ENCODE results near the gene LARP4B.

The LARP4B gene

GRCh38 chr10:867807-868206 lies 63.7 kb downstream of the LARP4B start:
- DNase-seq (ENCODE audit: low read depth in 2 of 2) = no peak

DNA sequence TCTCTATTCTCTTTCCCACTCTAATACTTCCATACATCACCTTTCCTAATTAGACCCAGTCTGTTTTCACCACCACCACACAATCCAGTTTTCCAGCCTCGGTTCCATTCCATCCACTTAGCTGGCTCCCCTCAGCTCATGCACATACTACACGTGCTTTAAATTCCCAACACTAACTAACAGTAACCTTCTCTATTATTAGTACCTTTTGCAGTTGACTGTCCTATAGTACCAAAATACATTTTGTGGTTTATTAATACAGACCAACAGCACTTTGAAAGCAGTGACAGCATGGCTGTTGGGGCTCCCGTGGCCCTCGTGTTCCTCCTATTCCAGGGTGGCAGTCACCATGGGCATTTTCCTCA lies 64.9 kb downstream of the LARP4B start:
- DNase-seq (ENCODE audit: low read depth in 2 of 2) = no peak

GRCh38 chr10:865924-866576 lies 65.5 kb downstream of the LARP4B start:
- DNase-seq (ENCODE audit: low read depth in 2 of 2) = no peak

GRCh38 chr10:865257-865656 lies 66.2 kb downstream of the LARP4B start:
- DNase-seq (ENCODE audit: low read depth in 2 of 2) = no peak

- DNase-seq (ENCODE audit: low read depth in 2 of 2) = no peak
Observed at GRCh38 chr10:860519-860918, 71.0 kb downstream of the LARP4B start.

DNA sequence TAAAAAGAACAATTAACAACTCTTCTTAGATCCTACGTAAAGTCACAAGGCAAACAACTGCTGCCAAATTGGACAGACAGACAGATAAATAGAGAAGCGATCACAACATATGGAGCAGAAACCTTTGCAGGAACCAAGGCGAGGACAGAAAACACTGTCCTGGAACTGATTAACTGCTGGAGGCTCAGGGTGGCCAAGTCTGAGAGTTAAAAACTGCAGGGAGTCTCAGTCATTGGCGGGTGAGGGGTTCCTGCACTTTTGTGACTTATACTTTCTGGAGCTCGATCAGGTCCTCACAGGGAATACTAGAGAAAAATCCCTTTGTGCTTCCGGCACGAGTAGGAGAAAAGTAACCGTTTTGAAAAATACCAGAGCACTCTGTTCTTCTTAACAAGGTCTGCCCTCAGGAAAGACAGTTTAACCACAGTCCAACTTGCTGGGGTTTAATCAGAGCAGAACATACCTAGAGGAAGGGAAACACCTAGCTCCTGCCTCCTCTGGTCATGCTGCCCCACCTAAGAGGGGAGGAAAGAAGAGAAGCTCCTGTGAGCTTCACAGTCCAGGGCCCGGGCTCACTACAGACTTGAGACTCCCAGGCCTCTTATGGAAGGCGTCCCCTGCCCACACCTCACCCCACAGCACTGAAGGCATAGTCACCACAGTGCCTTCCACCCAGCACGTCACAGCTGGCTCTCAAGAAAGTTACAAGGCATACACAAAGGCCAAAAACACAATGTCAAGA lies 74.9 kb downstream of the LARP4B start:
- DNase-seq (ENCODE audit: low read depth in 2 of 2) = no peak

DNA sequence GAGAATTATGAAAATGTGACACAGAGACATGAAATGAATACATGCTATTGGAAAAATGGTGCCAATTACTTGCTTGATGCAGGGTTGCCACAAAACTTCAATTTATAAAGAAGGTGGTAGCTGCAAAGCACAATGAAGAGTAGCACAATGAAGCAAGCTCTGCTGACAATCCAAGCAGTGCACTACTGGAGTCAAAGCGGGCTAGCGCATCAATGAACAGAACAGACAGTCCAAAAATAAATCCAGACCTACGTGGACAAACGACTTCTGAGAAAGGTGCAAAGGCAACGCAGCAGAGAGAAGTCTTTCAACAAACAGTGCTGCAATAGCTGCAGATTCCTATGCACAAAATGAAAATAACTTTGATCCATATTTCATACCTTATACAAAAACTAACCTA lies 75.8 kb downstream of the LARP4B start:
- no peak for DNase-seq (ENCODE audit: low read depth in 2 of 2)

DNA sequence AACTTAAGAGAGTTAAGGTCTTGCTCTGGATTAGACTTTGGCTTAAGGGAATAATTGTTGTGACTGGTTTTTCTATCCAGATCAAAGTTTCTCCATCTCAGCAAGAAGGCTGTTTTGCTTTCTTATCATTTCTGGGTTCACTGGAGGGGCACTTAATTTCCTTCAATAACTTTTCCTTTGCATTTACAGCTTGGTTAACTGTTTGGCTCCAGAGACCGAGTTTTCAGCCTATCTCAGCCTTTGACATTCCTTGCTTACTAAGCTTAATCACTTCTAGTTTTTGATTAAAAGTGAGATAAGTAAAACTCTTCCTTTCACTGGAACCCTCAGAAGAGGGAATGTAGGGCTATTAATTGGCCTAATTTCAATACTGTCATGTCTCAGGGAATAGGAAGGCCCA lies 76.4 kb downstream of the LARP4B start:
- no peak for DNase-seq (ENCODE audit: low read depth in 2 of 2)

GRCh38 chr10:853017-853416 lies 78.5 kb downstream of the LARP4B start:
- no peak for DNase-seq (ENCODE audit: low read depth in 2 of 2)

DNA sequence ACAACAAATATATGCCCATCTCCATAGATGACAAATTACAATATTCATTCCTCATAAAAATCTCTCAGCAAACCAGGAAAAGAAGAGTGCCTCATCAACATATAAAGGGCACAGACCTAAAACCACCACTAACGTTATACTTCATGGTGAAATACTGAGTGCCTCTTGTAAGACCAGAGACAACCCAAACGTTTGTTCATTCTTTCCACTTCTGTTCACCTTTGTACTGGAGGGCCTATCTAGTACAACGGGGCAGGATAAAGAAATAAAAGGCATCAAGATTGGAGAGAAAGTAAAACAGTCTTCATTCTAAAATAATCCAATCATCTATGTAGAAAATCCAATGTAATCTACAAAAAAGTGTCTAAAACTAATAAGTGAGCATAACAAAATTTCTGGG lies 79.1 kb downstream of the LARP4B start:
- DNase-seq (ENCODE audit: low read depth in 2 of 2) = no peak

DNA sequence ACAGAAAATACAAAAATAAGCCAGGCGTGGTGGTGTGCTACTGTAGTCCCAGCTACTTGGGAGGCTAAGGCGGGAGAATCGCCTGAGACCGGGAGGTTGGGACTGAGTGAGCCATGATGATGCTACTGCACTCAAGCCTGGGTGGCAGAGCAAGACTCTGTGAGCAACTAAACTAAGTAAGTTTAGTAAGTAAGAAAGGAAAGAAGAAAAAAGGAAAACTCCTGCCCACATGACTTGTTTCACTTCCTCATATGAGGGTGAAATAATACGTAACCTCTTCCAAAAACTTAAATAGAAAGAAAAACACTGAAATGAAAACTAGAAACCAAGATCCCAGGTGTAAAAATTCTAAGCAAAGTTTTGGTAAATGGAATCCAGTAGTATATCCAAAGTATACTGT lies 79.6 kb downstream of the LARP4B start:
- no peak for DNase-seq (ENCODE audit: low read depth in 2 of 2)

- no peak for DNase-seq (ENCODE audit: low read depth in 2 of 2)
Observed at GRCh38 chr10:850093-850492, 81.4 kb downstream of the LARP4B start.

DNA sequence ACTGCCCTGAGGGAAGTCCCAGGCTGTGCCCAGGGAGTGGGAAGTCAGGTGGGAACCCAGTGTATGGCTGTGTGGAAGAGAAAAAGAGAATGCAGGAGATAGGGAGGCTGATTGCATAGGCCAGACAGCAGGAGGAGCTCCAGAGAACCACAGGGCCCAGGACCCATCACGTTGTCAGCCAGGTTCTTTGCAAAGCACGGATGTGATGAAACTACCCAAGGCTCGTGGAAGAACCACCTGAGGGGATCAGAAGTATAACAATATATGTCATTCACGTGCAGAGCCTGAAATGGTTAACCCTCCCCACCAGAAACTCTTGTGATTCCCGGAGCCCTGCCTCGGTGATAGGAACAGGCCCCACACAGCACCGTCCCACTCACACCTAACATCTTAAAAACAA lies 83.6 kb downstream of the LARP4B start:
- DNase-seq (ENCODE audit: low read depth in 2 of 2) = no peak

- DNase-seq (ENCODE audit: low read depth in 2 of 2) = no peak
Observed at GRCh38 chr10:846126-846685, 85.3 kb downstream of the LARP4B start.

GRCh38 chr10:845526-845925 lies 86.0 kb downstream of the LARP4B start:
- DNase-seq (ENCODE audit: low read depth in 2 of 2) = no peak

- no peak for DNase-seq (ENCODE audit: low read depth in 2 of 2)
Observed at GRCh38 chr10:844552-844951, 87.0 kb downstream of the LARP4B start.

DNA sequence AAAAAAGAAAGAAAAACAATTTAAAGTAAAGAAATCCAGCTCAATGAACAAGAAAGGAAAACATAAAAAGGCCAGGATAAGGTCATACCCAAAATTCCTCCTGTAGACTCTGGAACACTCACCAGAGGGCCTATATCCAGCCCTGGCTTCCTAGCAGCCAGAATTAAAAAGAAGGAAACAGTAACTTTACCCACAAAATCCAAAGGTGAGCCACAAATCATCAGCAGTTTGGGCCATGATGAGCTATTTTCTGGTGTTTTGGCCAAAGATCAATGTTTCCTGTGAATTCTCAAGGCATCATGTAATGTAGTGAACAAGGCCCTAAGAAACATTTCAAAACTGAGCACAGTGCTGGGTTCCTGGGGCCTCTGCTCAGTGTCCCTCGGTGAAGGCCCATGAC lies 87.8 kb downstream of the LARP4B start:
- DNase-seq (ENCODE audit: low read depth in 2 of 2) = no peak

DNA sequence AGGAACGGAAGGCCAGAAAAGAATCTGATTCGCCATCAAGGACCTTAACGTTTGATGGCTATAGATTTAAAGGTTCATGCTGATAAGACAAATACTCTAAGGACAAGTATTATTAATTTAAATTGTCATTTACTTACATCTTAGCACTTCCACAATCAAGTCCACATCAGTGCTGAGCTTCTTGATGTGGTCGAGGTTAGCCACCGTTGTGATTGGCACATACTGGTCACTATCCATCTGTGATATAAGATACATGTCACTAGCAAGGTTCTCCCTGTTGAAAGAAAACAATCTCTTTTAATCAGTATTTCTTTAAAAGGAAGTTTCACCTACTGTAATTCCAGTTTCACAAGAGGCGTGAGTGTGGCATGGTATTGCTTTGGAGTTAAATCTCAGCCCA lies 88.7 kb downstream of the LARP4B start:
- DNase-seq (ENCODE audit: low read depth in 2 of 2) = no peak

DNA sequence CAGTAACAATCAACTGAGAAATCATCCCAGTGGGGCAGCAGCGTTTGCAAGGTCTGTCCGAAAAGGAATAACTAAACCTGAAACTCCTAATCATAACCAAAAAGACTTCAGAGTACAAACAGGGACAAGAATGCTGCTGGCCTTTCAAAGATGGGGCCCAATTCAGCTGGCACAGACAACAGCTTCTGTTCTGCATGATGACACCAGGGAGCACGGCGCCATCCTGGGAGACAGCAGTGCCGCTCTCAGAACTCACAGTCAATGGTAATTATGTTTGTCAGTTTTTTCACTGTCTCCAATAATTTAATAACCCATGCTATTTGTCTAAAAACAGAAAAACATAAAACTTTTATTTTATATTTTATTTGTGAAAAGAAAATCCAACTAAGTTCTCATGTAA lies 90.0 kb downstream of the LARP4B start:
- no peak for DNase-seq (ENCODE audit: low read depth in 2 of 2)

DNA sequence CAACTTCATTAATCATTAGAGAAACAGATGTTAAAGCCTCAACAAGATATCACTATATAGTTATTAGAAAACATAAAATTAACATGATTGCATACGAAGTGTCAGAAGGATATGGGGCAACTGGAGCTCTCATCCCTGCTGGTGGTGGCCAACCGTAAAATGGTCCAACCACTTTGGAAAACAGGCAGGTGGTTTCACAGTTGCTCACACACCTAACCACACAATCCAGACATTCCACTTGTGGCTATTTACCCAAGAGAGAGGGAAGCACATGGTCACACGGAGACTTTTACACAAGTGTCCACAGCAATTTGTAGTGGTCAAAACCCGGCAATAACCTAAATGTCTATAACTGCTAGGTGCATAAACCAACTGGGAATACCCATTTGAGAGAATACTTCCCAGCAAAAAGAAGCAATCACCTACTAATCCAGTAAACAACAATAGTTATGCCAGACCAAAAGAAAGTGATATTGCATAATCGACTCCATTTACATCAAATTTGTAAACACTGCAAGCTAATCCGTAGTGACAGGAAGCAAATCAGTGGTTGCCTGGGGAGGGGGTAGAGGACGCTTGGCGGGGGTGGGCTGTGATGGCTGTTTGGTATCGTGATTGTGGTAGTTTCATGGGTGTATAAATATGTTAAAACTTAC lies 91.8 kb downstream of the LARP4B start:
- no peak for DNase-seq (ENCODE audit: low read depth in 2 of 2)

DNA sequence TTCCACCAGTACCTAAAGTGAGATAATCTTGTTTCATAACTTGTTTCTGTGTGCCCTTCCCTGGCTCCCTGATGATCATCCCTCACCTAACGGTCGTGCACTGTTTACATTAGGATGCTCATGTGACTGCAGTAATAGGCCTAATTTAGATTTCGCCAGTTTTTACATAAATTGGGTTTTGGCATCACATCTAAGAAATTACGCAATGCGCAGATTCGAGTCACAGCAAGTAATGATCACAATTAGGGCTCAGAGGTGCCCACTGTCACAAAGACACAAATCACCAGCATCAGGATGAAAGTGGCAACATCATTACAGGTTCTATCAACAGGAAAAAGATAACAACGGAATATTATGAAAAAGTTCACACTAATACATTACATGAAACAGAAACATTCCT lies 94.7 kb downstream of the LARP4B start:
- no peak for DNase-seq (ENCODE audit: low read depth in 2 of 2)

- DNase-seq (ENCODE audit: low read depth in 2 of 2) = no peak
Observed at GRCh38 chr10:834493-834892, 97.0 kb downstream of the LARP4B start.

GRCh38 chr10:829241-829640 lies 102.3 kb downstream of the LARP4B start:
- no peak for DNase-seq (ENCODE audit: low read depth in 2 of 2)
